C4-2B (cell line): ENCODE measurements around the gene DISP3.

Experiments used
- ZFX ChIP-seq: fragments of 450-650 bp; IDR thresholded peaks from 2 replicates; pipeline ENCODE4 v1.6.1; 2017
- TF ChIP-seq, protein P1 (sequence below): fragments of 450-650 bp; conservative IDR thresholded peaks from 2 replicates; pipeline ENCODE4 v1.5.1; 2017; ENCODE audit warnings: mild to moderate bottlenecking

DNA sequence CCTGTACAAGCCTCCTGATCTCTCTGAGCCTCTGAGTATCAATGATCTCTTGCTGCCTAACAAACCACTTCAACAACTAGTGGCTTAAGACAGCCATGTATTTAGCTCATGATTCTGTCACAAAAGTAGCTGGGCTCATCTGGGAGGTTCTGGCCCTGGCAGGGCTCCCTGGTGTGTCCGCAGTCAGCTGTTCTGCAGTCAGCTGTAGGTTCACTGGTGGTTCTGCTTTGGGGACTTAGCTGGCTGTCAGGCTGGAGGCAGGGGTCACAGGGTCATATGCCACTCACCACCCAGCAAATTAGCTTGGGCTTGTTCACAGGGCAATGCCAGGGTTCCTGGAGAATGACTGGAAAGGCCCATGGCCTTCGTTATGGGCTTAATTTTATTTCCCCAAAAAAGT is 64.8 kb downstream of the DISP3 start:
- TF ChIP-seq, protein P1, sequence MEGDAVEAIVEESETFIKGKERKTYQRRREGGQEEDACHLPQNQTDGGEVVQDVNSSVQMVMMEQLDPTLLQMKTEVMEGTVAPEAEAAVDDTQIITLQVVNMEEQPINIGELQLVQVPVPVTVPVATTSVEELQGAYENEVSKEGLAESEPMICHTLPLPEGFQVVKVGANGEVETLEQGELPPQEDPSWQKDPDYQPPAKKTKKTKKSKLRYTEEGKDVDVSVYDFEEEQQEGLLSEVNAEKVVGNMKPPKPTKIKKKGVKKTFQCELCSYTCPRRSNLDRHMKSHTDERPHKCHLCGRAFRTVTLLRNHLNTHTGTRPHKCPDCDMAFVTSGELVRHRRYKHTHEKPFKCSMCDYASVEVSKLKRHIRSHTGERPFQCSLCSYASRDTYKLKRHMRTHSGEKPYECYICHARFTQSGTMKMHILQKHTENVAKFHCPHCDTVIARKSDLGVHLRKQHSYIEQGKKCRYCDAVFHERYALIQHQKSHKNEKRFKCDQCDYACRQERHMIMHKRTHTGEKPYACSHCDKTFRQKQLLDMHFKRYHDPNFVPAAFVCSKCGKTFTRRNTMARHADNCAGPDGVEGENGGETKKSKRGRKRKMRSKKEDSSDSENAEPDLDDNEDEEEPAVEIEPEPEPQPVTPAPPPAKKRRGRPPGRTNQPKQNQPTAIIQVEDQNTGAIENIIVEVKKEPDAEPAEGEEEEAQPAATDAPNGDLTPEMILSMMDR = no peak
- no peak for TF ChIP-seq ZFX
